ENCODE measurements around the gene BRD2. TPM values are rescaled to one million over a fixed set of nuclear protein-coding genes. Genes with fewer than 3 reads are reported as not detected.

Gene BRD2
- total RNA-seq, 1 experiment from 2014 or later = 223 TPM

- no peak for DNase-seq (ENCODE audit: low read depth)
Measured at GRCh38 chr6:32949113-32949512, 19.3 kb upstream of the BRD2 start.

DNA sequence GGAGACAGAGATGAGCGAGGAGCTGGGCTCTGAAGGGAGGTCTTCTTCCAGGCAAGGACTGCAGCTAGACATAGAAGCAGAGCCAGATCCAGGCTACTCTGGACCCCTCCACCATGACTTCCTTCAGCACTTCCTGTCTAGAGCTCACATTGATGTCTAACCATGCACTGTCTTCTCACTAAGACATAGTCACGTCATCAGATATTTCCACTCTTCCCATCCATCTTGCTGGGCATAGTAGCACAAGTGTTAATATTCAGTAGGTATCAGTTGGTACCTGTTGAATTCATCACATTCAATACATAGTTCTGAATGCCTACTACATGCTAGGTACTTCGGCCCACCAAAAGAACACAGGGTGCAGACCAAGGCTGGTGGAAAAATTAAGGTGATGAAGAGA is 18.4 kb upstream of the BRD2 start:
- no peak for DNase-seq (ENCODE audit: low read depth)

DNA sequence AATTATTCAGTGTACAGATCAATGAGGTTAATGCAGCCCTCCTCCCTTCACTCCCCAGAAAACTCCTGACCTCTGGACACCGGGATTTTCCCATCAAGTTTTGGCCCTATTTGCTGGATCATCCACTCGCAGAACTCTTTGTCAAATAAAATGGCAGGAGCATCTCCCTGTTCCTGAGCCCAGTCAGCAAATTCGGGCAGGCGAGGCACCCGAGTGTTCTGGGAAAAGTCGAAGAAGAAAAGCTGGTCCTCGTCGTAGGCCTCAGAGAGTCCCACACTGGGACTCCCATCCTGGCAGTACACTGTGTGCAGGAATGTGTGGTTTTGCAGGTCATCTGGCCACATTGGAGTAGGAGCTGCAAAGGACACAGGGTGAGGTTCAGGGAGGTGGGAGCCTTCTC is 17.9 kb upstream of the BRD2 start:
- DNase-seq (ENCODE audit: low read depth) = no peak

GRCh38 chr6:32952817-32953739 is 15.3 kb upstream of the BRD2 start, which contains the start of gene HLA-DMA:
Gene HLA-DMA, minus strand, starts transcription at chr6:32953097. Its CDS starts 61 bp downstream, at chr6:32953036.
- DNase-seq (ENCODE audit: low read depth) = peak; percentile 96

DNA sequence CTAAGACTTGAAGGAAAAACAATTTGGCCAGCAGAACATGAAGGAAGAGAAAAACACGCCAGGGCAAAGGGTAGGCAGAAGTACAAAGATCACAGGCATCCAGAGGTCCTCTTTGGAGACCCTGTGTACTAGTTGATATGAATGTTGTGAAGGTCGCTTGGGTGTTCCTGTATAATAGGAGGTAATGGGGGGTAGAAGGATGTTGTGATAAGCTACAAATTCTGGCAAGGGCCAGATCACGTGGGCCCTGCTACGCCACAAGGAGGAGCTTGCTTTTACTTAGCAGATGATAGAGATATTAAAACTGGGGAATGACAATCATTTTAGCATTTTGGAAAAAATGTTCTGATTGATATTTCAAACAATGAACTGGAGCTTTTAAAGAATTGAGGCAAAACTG is 14.6 kb upstream of the BRD2 start:
- no peak for DNase-seq (ENCODE audit: low read depth)

DNA sequence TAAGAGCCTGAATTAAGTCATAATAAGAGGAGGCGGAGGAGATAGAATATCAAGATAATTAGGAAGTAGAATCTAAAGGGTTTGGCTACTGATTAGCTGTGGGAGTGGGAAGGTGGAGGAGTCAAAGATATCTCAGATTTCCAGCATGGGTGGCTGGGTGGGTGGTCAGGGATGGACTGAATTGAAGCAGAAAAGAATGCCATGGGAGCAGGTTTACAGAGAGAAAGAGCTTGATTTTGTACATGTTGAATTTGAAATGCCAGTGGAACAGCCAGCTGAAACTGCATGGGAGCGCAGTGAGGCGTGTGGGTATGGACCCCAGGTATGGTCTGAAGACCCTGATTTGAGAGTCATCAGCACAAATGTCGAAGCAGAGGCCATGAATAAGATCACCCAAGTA is 14.1 kb upstream of the BRD2 start:
- DNase-seq (ENCODE audit: low read depth) = no peak

DNA sequence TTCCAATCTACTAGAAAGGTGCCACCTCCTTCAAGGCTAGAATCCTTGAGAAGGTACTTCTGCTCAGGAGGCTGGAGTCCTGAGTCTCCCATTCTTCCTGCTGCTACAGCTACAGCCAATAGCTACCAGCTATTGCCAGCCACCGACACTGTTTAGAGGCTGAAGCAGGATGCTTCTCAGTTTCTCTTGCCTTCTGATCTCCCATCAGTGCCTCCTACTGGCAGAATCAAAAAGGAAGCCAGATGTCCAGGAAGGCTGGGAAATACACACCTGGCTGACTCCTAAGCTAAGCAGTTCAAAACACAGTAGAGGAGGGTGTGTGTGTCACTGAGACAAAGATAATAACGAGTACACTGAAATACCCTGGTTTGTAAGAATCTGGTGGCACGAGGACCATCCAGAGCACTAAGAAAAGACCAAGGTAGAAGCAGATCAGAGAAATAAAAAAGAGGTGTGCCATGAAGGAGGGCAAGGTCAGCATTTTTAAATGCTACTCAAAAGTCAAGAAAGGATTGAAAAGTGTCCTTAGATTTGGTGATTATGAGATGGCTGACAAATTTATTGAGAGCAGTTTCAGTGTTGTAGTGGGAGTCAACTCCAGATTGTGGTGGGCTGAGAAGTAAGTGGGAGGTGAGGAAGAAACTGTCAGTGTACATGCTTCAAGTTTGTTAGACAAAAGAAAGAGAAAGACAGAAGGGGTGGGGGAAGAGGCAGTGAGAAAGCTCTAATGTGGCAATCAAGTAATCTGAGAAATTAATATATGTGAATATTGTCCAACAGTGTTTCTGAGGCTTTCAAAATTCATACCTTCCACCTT is 13.2 kb upstream of the BRD2 start:
- peak; percentile 37 for DNase-seq (ENCODE audit: low read depth)

DNA sequence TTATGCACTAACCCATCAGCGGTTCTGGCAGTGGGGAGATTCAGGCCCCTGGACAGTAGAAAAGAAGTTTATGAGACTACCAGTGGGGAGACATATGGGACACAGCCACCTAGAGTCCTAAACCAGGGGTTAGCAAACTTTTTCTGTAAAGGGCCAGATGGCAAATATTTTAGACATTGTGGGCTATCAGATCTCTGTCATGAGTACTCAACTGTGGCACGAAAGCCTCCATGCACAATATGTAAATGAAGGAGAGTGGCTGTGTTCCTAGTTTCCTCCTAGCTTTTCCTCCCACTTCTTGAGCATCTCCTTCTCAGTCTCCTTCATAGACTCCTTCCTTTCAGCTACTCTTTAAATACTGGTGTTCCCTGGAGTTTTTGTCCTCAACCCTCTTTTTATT is 12.2 kb upstream of the BRD2 start:
- no peak for DNase-seq (ENCODE audit: low read depth)

GRCh38 chr6:32960563-32960962 is 7.8 kb upstream of the BRD2 start:
- DNase-seq (ENCODE audit: low read depth) = no peak

DNA sequence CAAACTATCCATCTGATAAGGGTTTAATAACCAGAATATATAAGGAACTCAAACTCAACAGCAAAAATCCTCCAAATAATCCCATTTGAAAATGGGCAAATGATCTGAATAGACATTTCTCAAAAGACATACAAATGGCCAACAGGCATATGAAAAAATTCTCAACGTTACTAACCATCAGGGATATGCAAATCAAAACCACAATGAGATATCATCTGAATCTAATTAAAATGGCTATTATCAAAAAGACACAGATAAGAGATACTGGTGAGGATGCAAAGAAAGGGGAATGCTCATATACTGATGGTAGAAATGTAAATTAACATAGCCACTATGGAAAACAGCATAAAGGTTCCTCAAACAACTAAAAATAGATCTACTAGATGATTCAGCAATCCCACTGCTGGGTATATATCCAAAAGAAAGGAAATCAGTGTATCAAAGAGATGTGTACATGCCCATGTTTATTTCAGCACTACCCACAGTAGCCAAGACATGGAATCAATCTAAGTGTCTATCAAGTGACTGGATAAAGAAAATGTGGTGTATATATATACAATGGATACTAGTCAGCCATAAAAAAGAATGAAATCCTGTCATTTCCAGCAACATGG is 6.1 kb upstream of the BRD2 start:
- DNase-seq (ENCODE audit: low read depth) = no peak

- DNase-seq (ENCODE audit: low read depth) = no peak
Measured at GRCh38 chr6:32963866-32964265, 4.5 kb upstream of the BRD2 start.

GRCh38 chr6:32964776-32965175 is 3.6 kb upstream of the BRD2 start:
- DNase-seq (ENCODE audit: low read depth) = peak; percentile 49

DNA sequence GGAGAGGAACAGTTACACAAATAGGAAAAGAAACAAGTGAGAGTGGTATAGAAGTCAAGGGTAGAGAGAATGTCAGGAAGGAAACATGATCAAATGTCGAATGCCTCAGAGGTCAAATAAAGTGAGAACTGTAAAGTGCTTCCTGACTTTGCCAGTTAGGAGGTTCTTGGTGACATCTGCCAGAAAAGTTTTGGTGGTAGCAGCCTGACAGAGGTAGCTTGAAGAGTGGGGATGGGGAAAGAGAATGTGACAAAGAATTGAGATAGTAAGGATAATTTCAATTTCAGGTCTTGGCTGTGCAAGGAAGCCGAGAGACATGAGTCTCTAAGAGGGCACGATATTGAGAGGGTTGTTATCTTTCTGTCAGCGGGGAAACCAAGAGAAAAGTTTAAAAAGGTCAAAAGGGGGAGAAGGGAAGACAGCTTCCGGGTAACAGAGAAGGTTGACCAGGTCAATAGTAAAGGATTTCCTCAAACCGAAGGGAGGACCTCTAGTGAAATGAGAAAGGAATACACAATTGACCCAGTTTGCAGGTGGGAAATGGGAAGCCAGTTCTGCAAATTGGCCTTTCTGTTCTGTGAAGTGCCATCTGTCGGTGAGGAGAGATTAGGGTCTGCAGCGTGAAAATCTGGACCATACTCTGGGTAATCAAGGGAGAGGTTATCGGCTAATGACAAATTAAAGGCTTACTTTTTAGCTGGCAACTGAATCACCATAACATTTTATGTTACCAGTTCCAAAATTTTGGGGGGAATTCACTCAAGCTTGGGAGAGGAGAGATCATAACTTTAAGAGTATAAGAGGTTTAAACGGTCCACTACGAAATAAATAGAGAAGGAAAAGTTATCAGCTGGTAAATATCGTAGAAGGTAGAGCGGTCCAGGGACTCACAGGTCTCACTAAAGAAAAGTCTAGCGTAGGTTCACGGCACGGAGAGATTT is 973 bp upstream of the BRD2 start:
- peak; percentile 74 for DNase-seq (ENCODE audit: low read depth)

DNA sequence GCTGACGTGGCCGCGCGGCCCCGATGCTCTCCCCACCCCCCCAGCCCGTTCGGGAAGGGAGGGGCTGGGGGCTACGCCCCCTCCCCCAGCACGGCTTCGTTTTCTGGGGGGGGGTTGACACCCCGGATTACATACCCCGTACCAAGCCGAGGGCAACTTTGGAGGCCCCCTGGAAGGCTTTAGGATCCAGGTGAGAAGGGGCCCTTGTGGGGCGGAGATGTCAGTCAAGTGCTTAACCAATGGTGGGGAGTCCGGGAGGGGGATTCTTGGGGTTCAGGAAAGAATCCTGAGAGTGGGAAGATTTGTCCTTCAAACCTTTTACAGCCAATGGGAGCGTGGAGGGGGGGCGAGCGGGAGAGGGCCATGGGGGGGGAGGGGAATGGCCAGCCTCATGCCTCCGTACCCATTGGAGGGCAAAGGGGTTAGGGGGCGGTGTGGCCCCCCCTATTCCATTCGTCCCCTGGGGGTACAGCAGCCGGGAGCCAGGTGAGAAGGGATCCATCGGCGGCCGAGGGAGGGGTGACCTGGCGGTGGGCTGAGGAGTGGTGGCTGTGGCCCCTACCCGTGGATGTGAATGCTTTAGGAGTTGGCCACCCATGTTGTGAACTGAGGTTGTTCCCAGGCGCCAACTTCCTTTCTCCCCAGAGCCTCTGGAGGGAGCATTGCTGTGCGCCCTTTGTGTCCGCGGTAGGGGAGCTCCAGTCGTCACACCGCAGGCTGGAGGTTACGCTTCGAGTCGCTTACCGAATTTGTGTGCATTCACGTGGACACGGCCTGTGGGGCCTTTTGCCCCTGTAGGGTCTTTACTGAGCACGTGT is 682 bp downstream of the BRD2 start:
- DNase-seq (ENCODE audit: low read depth) = peak; percentile 95

- DNase-seq (ENCODE audit: low read depth) = peak; percentile 100
Measured at GRCh38 chr6:32969685-32970412, 1.5 kb downstream of the BRD2 start.

DNA sequence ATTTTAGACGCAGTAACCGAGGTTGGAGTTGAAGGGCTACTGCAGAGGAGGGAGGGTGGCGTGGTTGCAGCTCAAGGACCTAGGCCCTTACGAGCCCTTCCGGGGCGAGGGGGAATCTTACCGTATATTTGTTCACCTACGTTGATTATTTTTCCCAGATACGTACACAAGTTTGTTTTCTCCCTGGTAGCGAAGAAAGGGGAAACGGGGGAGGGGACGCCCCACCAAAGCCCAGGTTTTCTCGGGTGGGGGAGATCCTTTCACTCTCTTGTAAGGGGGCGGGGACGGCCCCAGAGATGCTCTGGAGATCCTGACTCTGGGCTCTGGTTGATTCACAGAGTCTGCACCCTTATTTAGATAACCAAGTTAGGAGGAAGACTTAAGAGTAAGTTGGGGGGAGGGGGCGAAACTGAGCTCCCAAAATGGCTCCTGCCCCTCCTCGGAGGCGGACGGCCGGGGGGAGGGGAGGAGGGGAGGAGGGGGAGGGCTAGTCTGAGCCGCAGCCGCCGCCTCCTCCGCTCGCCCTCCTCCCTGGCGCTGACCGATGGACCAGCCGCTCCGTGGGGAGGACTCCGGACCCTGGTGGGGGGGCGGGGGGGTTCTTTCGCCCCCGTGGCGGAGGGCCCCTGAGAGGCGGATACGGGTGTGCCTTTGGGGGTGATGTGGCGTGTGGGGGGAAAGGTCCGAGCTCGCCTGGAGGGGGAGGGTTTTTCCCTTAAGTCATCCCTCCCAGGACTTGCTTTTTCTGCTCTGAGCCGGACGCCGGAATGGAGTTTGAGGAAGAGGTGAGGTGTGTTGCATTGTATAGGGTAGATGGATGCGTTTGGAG is 2.2 kb downstream of the BRD2 start:
- DNase-seq (ENCODE audit: low read depth) = peak; percentile 94

- no peak for DNase-seq (ENCODE audit: low read depth)
Measured at GRCh38 chr6:32971242-32971580, 2.8 kb downstream of the BRD2 start.

- peak; percentile 100 for DNase-seq (ENCODE audit: low read depth)
Measured at GRCh38 chr6:32971581-32972352, 3.4 kb downstream of the BRD2 start.
